ENCODE measurements around the gene STAB2. TPM values are rescaled to one million over a fixed set of nuclear protein-coding genes. Genes with fewer than 3 reads are reported as not detected.
"Not testable (repeated sequence)": the region's sequence is repeated elsewhere in the genome, so short reads cannot be mapped to it uniquely, and the experiment has no call there.

STAB2 gene
- total and polyA plus RNA-seq, 4 donors = 0.21 to 0.45 TPM; not detected in 2

GRCh38 chr12:103647267-103647666 lies 60.2 kb downstream of the STAB2 start:
- ATAC-seq (ENCODE audit: low FRiP score) = no peak
- Histone ChIP-seq H3K36me3 (ENCODE audit: control insufficient read depth in 1 of 2, insufficient read depth in 2 of 2, low read length in 1 of 2) (no peaks in the 10 kb centered on the region), H3K9me3 (ENCODE audit: control insufficient read depth, low read length) (peaks cover 2% of the 10 kb centered on the region), H3K27me3 (ENCODE audit: control insufficient read depth in 1 of 2, insufficient read depth in 2 of 2, low read length in 1 of 2) (no peaks in the 10 kb centered on the region), H3K4me1 (ENCODE audit: control insufficient read depth in 1 of 2, insufficient read depth in 2 of 2, low read length in 2 of 2) (peaks cover 0 to 2% of the 10 kb centered on the region in 2 donors), H3K27ac (ENCODE audit: low read depth in 1 of 2, low read length in 2 of 2) (no peak overlapping the region), H3K4me3 (ENCODE audit: low read length in 2 of 2) (no peak overlapping the region)
- no peak for DNase-seq
- intact Hi-C loops (cut with DNase I) = no loop called here
- WGBS, 2 donors = 22% methylated on average over 2 of the region's 2 CpGs

GRCh38 chr12:103652808-103653207 lies 65.7 kb downstream of the STAB2 start:
- H3K27me3 ChIP-seq (ENCODE audit: control insufficient read depth in 1 of 2, insufficient read depth in 2 of 2, low read length in 1 of 2) = no peaks in the 10 kb centered on the region
- intact Hi-C loops (cut with DNase I) = no loop called here
- no peak for ATAC-seq (ENCODE audit: low FRiP score)
- no peak overlapping the region for H3K4me3 ChIP-seq (ENCODE audit: low read length in 2 of 2)
- H3K27ac ChIP-seq (ENCODE audit: low read depth in 1 of 2, low read length in 2 of 2) = no peak overlapping the region
- H3K9me3 ChIP-seq (ENCODE audit: control insufficient read depth, low read length) = no peaks in the 10 kb centered on the region
- no peaks in the 10 kb centered on the region for H3K4me1 ChIP-seq (ENCODE audit: control insufficient read depth in 1 of 2, insufficient read depth in 2 of 2, low read length in 2 of 2)
- no peak for DNase-seq
- H3K36me3 ChIP-seq (ENCODE audit: control insufficient read depth in 1 of 2, insufficient read depth in 2 of 2, low read length in 1 of 2) = no peaks in the 10 kb centered on the region

GRCh38 chr12:103653568-103654173 lies 66.6 kb downstream of the STAB2 start:
- DNase-seq; H3K27ac ChIP-seq (ENCODE audit: low read depth in 1 of 2, low read length in 2 of 2); H3K9me3 ChIP-seq (ENCODE audit: control insufficient read depth, low read length); H3K27me3 ChIP-seq (ENCODE audit: control insufficient read depth in 1 of 2, insufficient read depth in 2 of 2, low read length in 1 of 2); H3K4me3 ChIP-seq (ENCODE audit: low read length in 2 of 2); ATAC-seq (ENCODE audit: low FRiP score); H3K36me3 ChIP-seq (ENCODE audit: control insufficient read depth in 1 of 2, insufficient read depth in 2 of 2, low read length in 1 of 2); intact Hi-C loops (cut with DNase I); H3K4me1 ChIP-seq (ENCODE audit: control insufficient read depth in 1 of 2, insufficient read depth in 2 of 2, low read length in 2 of 2): not testable (repeated sequence)
- 81 to 85% methylated on average over 3 of the region's 3 CpGs for WGBS, 2 donors

GRCh38 chr12:103654816-103655215 lies 67.7 kb downstream of the STAB2 start:
- H3K4me1 ChIP-seq (ENCODE audit: control insufficient read depth in 1 of 2, insufficient read depth in 2 of 2, low read length in 2 of 2) = no peaks in the 10 kb centered on the region
- no peaks in the 10 kb centered on the region for H3K36me3 ChIP-seq (ENCODE audit: control insufficient read depth in 1 of 2, insufficient read depth in 2 of 2, low read length in 1 of 2)
- DNase-seq (no peak), ATAC-seq (ENCODE audit: low FRiP score) (no peak)
- no peak overlapping the region for H3K27ac ChIP-seq (ENCODE audit: low read depth in 1 of 2, low read length in 2 of 2)
- no peak overlapping the region for H3K4me3 ChIP-seq (ENCODE audit: low read length in 2 of 2)
- H3K27me3 ChIP-seq (ENCODE audit: control insufficient read depth in 1 of 2, insufficient read depth in 2 of 2, low read length in 1 of 2) = no peaks in the 10 kb centered on the region
- 76 to 85% methylated on average over 3 of the region's 3 CpGs for WGBS, 2 donors
- H3K9me3 ChIP-seq (ENCODE audit: control insufficient read depth, low read length) = no peaks in the 10 kb centered on the region
- intact Hi-C loops (cut with DNase I) = no loop called here

- Histone ChIP-seq H3K27me3 (ENCODE audit: control insufficient read depth in 1 of 2, insufficient read depth in 2 of 2, low read length in 1 of 2) (no peaks in the 10 kb centered on the region), H3K4me3 (ENCODE audit: low read length in 2 of 2) (no peak overlapping the region), H3K36me3 (ENCODE audit: control insufficient read depth in 1 of 2, insufficient read depth in 2 of 2, low read length in 1 of 2) (no peaks in the 10 kb centered on the region), H3K4me1 (ENCODE audit: control insufficient read depth in 1 of 2, insufficient read depth in 2 of 2, low read length in 2 of 2) (no peaks in the 10 kb centered on the region), H3K27ac (ENCODE audit: low read depth in 1 of 2, low read length in 2 of 2) (no peak overlapping the region), H3K9me3 (ENCODE audit: control insufficient read depth, low read length) (no peaks in the 10 kb centered on the region)
- intact Hi-C loops (cut with DNase I) = no loop called here
- WGBS, 2 donors = 80 to 93% methylated on average over 1 of the region's 1 CpG
- DNase-seq (no peak), ATAC-seq (ENCODE audit: low FRiP score) (no peak)
Observed at GRCh38 chr12:103656291-103656690, 69.2 kb downstream of the STAB2 start.

- ATAC-seq (ENCODE audit: low FRiP score) = no peak
- no peak overlapping the region for H3K27ac ChIP-seq (ENCODE audit: low read depth in 1 of 2, low read length in 2 of 2)
- H3K4me1 ChIP-seq (ENCODE audit: control insufficient read depth in 1 of 2, insufficient read depth in 2 of 2, low read length in 2 of 2) = no peaks in the 10 kb centered on the region
- no peak overlapping the region for H3K4me3 ChIP-seq (ENCODE audit: low read length in 2 of 2)
- DNase-seq = no peak
- H3K36me3 ChIP-seq (ENCODE audit: control insufficient read depth in 1 of 2, insufficient read depth in 2 of 2, low read length in 1 of 2) = no peaks in the 10 kb centered on the region
- H3K27me3 ChIP-seq (ENCODE audit: control insufficient read depth in 1 of 2, insufficient read depth in 2 of 2, low read length in 1 of 2) = no peaks in the 10 kb centered on the region
- H3K9me3 ChIP-seq (ENCODE audit: control insufficient read depth, low read length) = no peaks in the 10 kb centered on the region
- WGBS, 2 donors = 28 to 32% methylated on average over 2 of the region's 2 CpGs
- intact Hi-C loops (cut with DNase I) = no loop called here
Observed at GRCh38 chr12:103657331-103657730, 70.3 kb downstream of the STAB2 start.

- no peaks in the 10 kb centered on the region for H3K9me3 ChIP-seq (ENCODE audit: control insufficient read depth, low read length)
- H3K27ac ChIP-seq (ENCODE audit: low read depth in 1 of 2, low read length in 2 of 2) = no peak overlapping the region
- no peak for ATAC-seq (ENCODE audit: low FRiP score)
- H3K4me1 ChIP-seq (ENCODE audit: control insufficient read depth in 1 of 2, insufficient read depth in 2 of 2, low read length in 2 of 2) = no peaks in the 10 kb centered on the region
- no peak overlapping the region for H3K4me3 ChIP-seq (ENCODE audit: low read length in 2 of 2)
- no peaks in the 10 kb centered on the region for H3K36me3 ChIP-seq (ENCODE audit: control insufficient read depth in 1 of 2, insufficient read depth in 2 of 2, low read length in 1 of 2)
- DNase-seq = no peak
- WGBS, 2 donors = 85 to 87% methylated on average over 2 of the region's 2 CpGs
- no peaks in the 10 kb centered on the region for H3K27me3 ChIP-seq (ENCODE audit: control insufficient read depth in 1 of 2, insufficient read depth in 2 of 2, low read length in 1 of 2)
- intact Hi-C loops (cut with DNase I) = no loop called here
Observed at GRCh38 chr12:103664626-103665025, 77.6 kb downstream of the STAB2 start.

GRCh38 chr12:103665971-103666370 lies 78.9 kb downstream of the STAB2 start:
- WGBS, 2 donors = 13 to 20% methylated on average over 5 of the region's 5 CpGs
- Histone ChIP-seq H3K4me1 (ENCODE audit: control insufficient read depth in 1 of 2, insufficient read depth in 2 of 2, low read length in 2 of 2) (no peaks in the 10 kb centered on the region), H3K9me3 (ENCODE audit: control insufficient read depth, low read length) (no peaks in the 10 kb centered on the region), H3K4me3 (ENCODE audit: low read length in 2 of 2) (no peak overlapping the region), H3K27ac (ENCODE audit: low read depth in 1 of 2, low read length in 2 of 2) (no peak overlapping the region), H3K27me3 (ENCODE audit: control insufficient read depth in 1 of 2, insufficient read depth in 2 of 2, low read length in 1 of 2) (no peaks in the 10 kb centered on the region), H3K36me3 (ENCODE audit: control insufficient read depth in 1 of 2, insufficient read depth in 2 of 2, low read length in 1 of 2) (no peaks in the 10 kb centered on the region)
- intact Hi-C loops (cut with DNase I) = no loop called here
- no peak for ATAC-seq (ENCODE audit: low FRiP score)
- no peak for DNase-seq

- no peaks in the 10 kb centered on the region for H3K4me1 ChIP-seq (ENCODE audit: control insufficient read depth in 1 of 2, insufficient read depth in 2 of 2, low read length in 2 of 2)
- DNase-seq (no peak), ATAC-seq (ENCODE audit: low FRiP score) (no peak)
- WGBS, 2 donors = 40 to 45% methylated on average over 2 of the region's 2 CpGs
- no peaks in the 10 kb centered on the region for H3K27me3 ChIP-seq (ENCODE audit: control insufficient read depth in 1 of 2, insufficient read depth in 2 of 2, low read length in 1 of 2)
- intact Hi-C loops (cut with DNase I) = no loop called here
- H3K9me3 ChIP-seq (ENCODE audit: control insufficient read depth, low read length) = no peaks in the 10 kb centered on the region
- no peak overlapping the region for H3K27ac ChIP-seq (ENCODE audit: low read depth in 1 of 2, low read length in 2 of 2)
- no peaks in the 10 kb centered on the region for H3K36me3 ChIP-seq (ENCODE audit: control insufficient read depth in 1 of 2, insufficient read depth in 2 of 2, low read length in 1 of 2)
- H3K4me3 ChIP-seq (ENCODE audit: low read length in 2 of 2) = no peak overlapping the region
Observed at GRCh38 chr12:103667125-103667524, 80.1 kb downstream of the STAB2 start.
